ENCODE measurements around the gene CARM1.
"Not testable (repeated sequence)": the region's sequence is repeated elsewhere in the genome, so short reads cannot be mapped to it uniquely, and the experiment has no call there.

CARM1 gene

DNA sequence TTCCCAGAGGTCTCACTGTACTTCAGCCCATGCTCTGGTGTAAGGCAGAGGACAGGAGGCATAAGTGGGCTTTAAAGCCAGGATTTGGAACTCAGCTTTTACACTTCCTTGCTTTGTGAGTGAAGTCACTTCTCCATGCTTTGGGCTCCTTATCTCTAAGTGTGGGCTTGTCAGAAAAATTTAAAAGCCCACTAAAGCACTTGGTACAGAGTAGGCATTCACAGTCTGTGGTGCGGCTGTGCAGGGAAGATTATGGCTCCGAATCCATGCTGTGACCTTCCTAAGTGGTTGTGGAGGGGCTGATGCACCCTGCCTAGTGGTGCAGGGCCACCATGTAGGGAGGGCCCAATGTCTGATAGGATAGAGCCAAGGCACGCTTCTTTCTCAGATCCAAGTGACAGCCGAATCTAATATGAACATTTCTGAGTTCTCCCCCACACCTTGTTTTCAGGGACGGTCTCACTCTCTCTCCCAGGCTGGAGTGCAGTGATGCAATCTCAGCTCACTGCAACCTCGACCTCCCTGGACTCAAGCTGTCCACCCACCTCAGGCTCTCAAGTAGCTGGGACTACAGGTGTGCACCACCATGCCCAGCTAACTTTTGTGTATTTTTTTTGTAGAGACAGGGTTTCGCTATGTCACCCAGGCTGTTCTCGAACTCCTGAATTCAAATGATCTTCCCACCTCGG lies 64.2 kb downstream of the CARM1 start:
- Histone ChIP-seq H3K14ac (ENCODE audit: low read length in 2 of 2) (no peak overlapping the region), H4K8ac (ENCODE audit: low read length) (peak overlapping the region; percentile 36), H2BK15ac (ENCODE audit: low read depth, poor library complexity, severe bottlenecking) (no peak overlapping the region), H2BK5ac (ENCODE audit: low read depth, low read length, poor library complexity, severe bottlenecking) (no peak overlapping the region), H2BK12ac (ENCODE audit: low read length in 2 of 2) (no peak overlapping the region), H2BK120ac (ENCODE audit: low read depth, low read length) (no peak overlapping the region), H3K27me3 (ENCODE audit: control insufficient read depth in 1 of 2, insufficient read depth in 1 of 2, low read length in 2 of 2) (no peaks in the 10 kb centered on the region), H3K9me3 (ENCODE audit: control insufficient read depth, low read length) (no peaks in the 10 kb centered on the region), H3K4ac (ENCODE audit: low read depth in 1 of 2, low read length in 2 of 2) (no peak overlapping the region), H3K4me2 (ENCODE audit: low read length, poor library complexity, severe bottlenecking) (no peak overlapping the region), H3K23ac (ENCODE audit: low read length in 2 of 2) (no peak overlapping the region), H3K36me3 (ENCODE audit: control insufficient read depth in 1 of 2, insufficient read depth in 2 of 2, low read depth in 1 of 2, low read length in 2 of 2) (peaks cover 10% of the 10 kb centered on the region in 2 experiments), H3K79me1 (replicated peaks; ENCODE audit: low read length, poor library complexity, severe bottlenecking) (peaks cover 12% of the 10 kb centered on the region), H3K9ac (ENCODE audit: low read length) (no peak overlapping the region), H3K4me1 (ENCODE audit: control insufficient read depth, insufficient read depth, low read depth, low read length) (peaks cover 6% of the 10 kb centered on the region), H3K4me3 (ENCODE audit: insufficient read depth in 1 of 2, low read depth in 1 of 2, low read length in 2 of 2) (no peak overlapping the region), H4K91ac (ENCODE audit: low read length) (no peak overlapping the region), H2AFZ (ENCODE audit: low read depth, low read length) (no peak overlapping the region), H3K27ac (ENCODE audit: low read length, poor library complexity, severe bottlenecking) (no peak overlapping the region), H3K18ac (ENCODE audit: low read depth in 1 of 2, low read length in 2 of 2) (no peak overlapping the region), H2AK5ac (ENCODE audit: low read length, severe bottlenecking) (no peak overlapping the region)
- no peak for DNase-seq
- WGBS = 91% methylated on average over 9 of the region's 9 CpGs

GRCh38 chr19:10936661-10937084 lies 65.3 kb downstream of the CARM1 start:
- 1% methylated on average over 7 of the region's 11 CpGs for WGBS

DNA sequence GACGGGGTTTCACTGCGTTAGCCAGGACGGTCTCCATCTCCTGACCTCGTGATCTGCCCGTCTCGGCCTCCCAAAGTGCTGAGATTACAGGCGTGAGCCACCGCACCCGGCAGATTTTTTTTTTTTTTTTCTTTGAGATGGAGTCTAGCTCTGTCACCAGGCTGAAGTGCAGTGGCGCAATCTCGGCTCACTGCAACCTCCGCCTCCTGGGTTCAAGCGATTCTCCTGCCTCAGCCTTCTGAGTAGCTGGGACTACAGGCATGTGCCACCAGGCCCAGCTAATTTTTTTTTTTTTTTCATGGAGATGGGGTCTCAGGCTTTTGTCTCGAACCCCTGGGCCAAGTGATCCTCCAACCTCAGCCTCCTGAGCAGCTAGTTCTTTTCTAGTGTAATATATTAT lies 70.3 kb downstream of the CARM1 start:
- H2BK15ac ChIP-seq (ENCODE audit: low read depth, poor library complexity, severe bottlenecking); H2BK120ac ChIP-seq (ENCODE audit: low read depth, low read length); H3K27ac ChIP-seq (ENCODE audit: low read length, poor library complexity, severe bottlenecking); H3K27me3 ChIP-seq (ENCODE audit: control insufficient read depth in 1 of 2, insufficient read depth in 1 of 2, low read length in 2 of 2); H2BK12ac ChIP-seq (ENCODE audit: low read length in 2 of 2); H3K9me3 ChIP-seq (ENCODE audit: control insufficient read depth, low read length); H3K36me3 ChIP-seq (ENCODE audit: control insufficient read depth in 1 of 2, insufficient read depth in 2 of 2, low read depth in 1 of 2, low read length in 2 of 2); H2BK5ac ChIP-seq (ENCODE audit: low read depth, low read length, poor library complexity, severe bottlenecking); H2AFZ ChIP-seq (ENCODE audit: low read depth, low read length); H3K4me1 ChIP-seq (ENCODE audit: control insufficient read depth, insufficient read depth, low read depth, low read length); H3K4ac ChIP-seq (ENCODE audit: low read depth in 1 of 2, low read length in 2 of 2); H3K4me2 ChIP-seq (ENCODE audit: low read length, poor library complexity, severe bottlenecking); DNase-seq; H2AK5ac ChIP-seq (ENCODE audit: low read length, severe bottlenecking); H4K8ac ChIP-seq (ENCODE audit: low read length); H3K18ac ChIP-seq (ENCODE audit: low read depth in 1 of 2, low read length in 2 of 2); H3K23ac ChIP-seq (ENCODE audit: low read length in 2 of 2); H3K4me3 ChIP-seq (ENCODE audit: insufficient read depth in 1 of 2, low read depth in 1 of 2, low read length in 2 of 2); H3K14ac ChIP-seq (ENCODE audit: low read length in 2 of 2); H3K9ac ChIP-seq (ENCODE audit: low read length); H4K91ac ChIP-seq (ENCODE audit: low read length); H3K79me1 ChIP-seq (replicated peaks; ENCODE audit: low read length, poor library complexity, severe bottlenecking): not testable (repeated sequence)
- 87% methylated on average over 13 of the region's 14 CpGs for WGBS

More at GRCh38 chr19:10936661-10937084, 65.3 kb downstream of the CARM1 start:
- no peak overlapping the region for H2BK15ac ChIP-seq (ENCODE audit: low read depth, poor library complexity, severe bottlenecking)
- H2AK5ac ChIP-seq (ENCODE audit: low read length, severe bottlenecking) = no peak overlapping the region
- H3K4me3 ChIP-seq (ENCODE audit: insufficient read depth in 1 of 2, low read depth in 1 of 2, low read length in 2 of 2) = no peak overlapping the region
- no peak overlapping the region for H3K18ac ChIP-seq (ENCODE audit: low read depth in 1 of 2, low read length in 2 of 2)
- no peaks in the 10 kb centered on the region for H3K9me3 ChIP-seq (ENCODE audit: control insufficient read depth, low read length)
- H3K23ac ChIP-seq (ENCODE audit: low read length in 2 of 2) = no peak overlapping the region
- H3K9ac ChIP-seq (ENCODE audit: low read length) = no peak overlapping the region
- peak; percentile 85 for DNase-seq
- H2BK120ac ChIP-seq (ENCODE audit: low read depth, low read length) = no peak overlapping the region
- H3K14ac ChIP-seq (ENCODE audit: low read length in 2 of 2) = no peak overlapping the region
- peaks cover 11% of the 10 kb centered on the region for H3K79me1 ChIP-seq (replicated peaks; ENCODE audit: low read length, poor library complexity, severe bottlenecking)
- H3K27me3 ChIP-seq (ENCODE audit: control insufficient read depth in 1 of 2, insufficient read depth in 1 of 2, low read length in 2 of 2) = no peaks in the 10 kb centered on the region
- no peak overlapping the region for H2BK5ac ChIP-seq (ENCODE audit: low read depth, low read length, poor library complexity, severe bottlenecking)
- H4K8ac ChIP-seq (ENCODE audit: low read length) = peak overlapping the region; percentile 54
- peaks cover 4% of the 10 kb centered on the region for H3K4me1 ChIP-seq (ENCODE audit: control insufficient read depth, insufficient read depth, low read depth, low read length)
- peak overlapping the region; percentile 78 for H3K4me2 ChIP-seq (ENCODE audit: low read length, poor library complexity, severe bottlenecking)
- no peak overlapping the region for H3K4ac ChIP-seq (ENCODE audit: low read depth in 1 of 2, low read length in 2 of 2)
- no peak overlapping the region for H4K91ac ChIP-seq (ENCODE audit: low read length)
- no peak overlapping the region for H2AFZ ChIP-seq (ENCODE audit: low read depth, low read length)
- no peak overlapping the region for H3K27ac ChIP-seq (ENCODE audit: low read length, poor library complexity, severe bottlenecking)
- peaks cover 6 to 10% of the 10 kb centered on the region in 2 experiments for H3K36me3 ChIP-seq (ENCODE audit: control insufficient read depth in 1 of 2, insufficient read depth in 2 of 2, low read depth in 1 of 2, low read length in 2 of 2)
- no peak overlapping the region for H2BK12ac ChIP-seq (ENCODE audit: low read length in 2 of 2)

GRCh38 chr19:10943412-10943811 lies 72.1 kb downstream of the CARM1 start:
- H3K79me1 ChIP-seq (replicated peaks; ENCODE audit: low read length, poor library complexity, severe bottlenecking); H3K18ac ChIP-seq (ENCODE audit: low read depth in 1 of 2, low read length in 2 of 2); H3K27ac ChIP-seq (ENCODE audit: low read length, poor library complexity, severe bottlenecking); H2BK15ac ChIP-seq (ENCODE audit: low read depth, poor library complexity, severe bottlenecking); H4K8ac ChIP-seq (ENCODE audit: low read length); H4K91ac ChIP-seq (ENCODE audit: low read length); H3K9me3 ChIP-seq (ENCODE audit: control insufficient read depth, low read length); H3K23ac ChIP-seq (ENCODE audit: low read length in 2 of 2); H3K27me3 ChIP-seq (ENCODE audit: control insufficient read depth in 1 of 2, insufficient read depth in 1 of 2, low read length in 2 of 2); H3K36me3 ChIP-seq (ENCODE audit: control insufficient read depth in 1 of 2, insufficient read depth in 2 of 2, low read depth in 1 of 2, low read length in 2 of 2); H2AK5ac ChIP-seq (ENCODE audit: low read length, severe bottlenecking); H3K14ac ChIP-seq (ENCODE audit: low read length in 2 of 2); H2AFZ ChIP-seq (ENCODE audit: low read depth, low read length); H2BK12ac ChIP-seq (ENCODE audit: low read length in 2 of 2); H2BK120ac ChIP-seq (ENCODE audit: low read depth, low read length); DNase-seq; H2BK5ac ChIP-seq (ENCODE audit: low read depth, low read length, poor library complexity, severe bottlenecking); H3K4me2 ChIP-seq (ENCODE audit: low read length, poor library complexity, severe bottlenecking); H3K4me3 ChIP-seq (ENCODE audit: insufficient read depth in 1 of 2, low read depth in 1 of 2, low read length in 2 of 2); H3K4ac ChIP-seq (ENCODE audit: low read depth in 1 of 2, low read length in 2 of 2): not testable (repeated sequence)
- Histone ChIP-seq H3K4me1 (ENCODE audit: control insufficient read depth, insufficient read depth, low read depth, low read length) (peaks cover 12% of the 10 kb centered on the region), H3K9ac (ENCODE audit: low read length) (peak overlapping the region; percentile 52)
- WGBS = 68% methylated on average over 4 of the region's 4 CpGs

Data from mesenchymal stem cell (in vitro differentiated cells and primary cell).